Measurements from ENCODE around the gene TRMT44.

DNA sequence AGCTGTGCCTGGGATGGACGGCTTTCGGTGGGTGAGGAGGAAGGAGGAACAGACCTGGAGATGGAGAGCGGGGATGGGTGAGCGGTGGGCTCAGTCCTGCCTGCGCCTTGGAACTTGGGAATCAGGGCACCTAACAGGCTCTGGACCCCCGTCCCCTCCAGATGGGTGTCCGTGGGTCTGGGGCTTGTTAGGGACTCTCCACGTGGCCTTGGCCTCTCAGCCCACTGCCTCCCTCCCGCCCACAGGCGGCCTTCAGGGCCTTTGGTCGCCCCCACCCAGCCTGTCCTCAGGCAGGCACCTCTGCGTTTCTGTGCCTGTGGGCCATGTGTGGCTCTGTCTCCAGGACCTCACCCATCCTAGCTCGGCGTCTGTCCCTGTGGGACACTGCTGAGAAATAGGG is 29.0 kb downstream of the TRMT44 start:
- no peak for TF ChIP-seq POLR2AphosphoS5 (IDR thresholded peaks at IDR 0.05)
- TF ChIP-seq CTCF (IDR thresholded peaks at IDR 0.05) = no peak
- no peak for TF ChIP-seq EP300 (IDR thresholded peaks at IDR 0.05)
- TF ChIP-seq POLR2A (IDR thresholded peaks at IDR 0.05) = no peak
